Calu3 (cell line): ENCODE data around the gene PKD2L2. TPM values are rescaled to one million over a fixed set of nuclear protein-coding genes. Genes with fewer than 3 reads are reported as not detected.
"Not testable (repeated sequence)": the region's sequence is repeated elsewhere in the genome, so short reads cannot be mapped to it uniquely, and the experiment has no call there.

Source experiments
- BruUV-seq: library from RNA; stranded (reverse); fragments of 400-500 nt; replicated peaks from 2 replicates; lab custom pipeline; 2021; lab: Mats Ljungman, UMichigan
- CTCF ChIA-PET: fragments of 300-600 bp; sonication (Branson Sonifier 250); formaldehyde crosslinking; loops from one replicate; lab custom pipeline; 2022; ENCODE audit warnings: antibody characterized with exemption; lab: Charles Lee
- DNase-seq: peaks from one replicate; pipeline ENCODE4 v3.0.0; 2022
- H3K27ac Mint-ChIP-seq: one replicate; pipeline ENCODE4 v1.8.0; 2022; ENCODE audit warnings: mixed read lengths; ENCODE audit not compliant: unreplicated experiment
- H3K27me3 Mint-ChIP-seq: one replicate; pipeline ENCODE4 v1.8.0; 2022; ENCODE audit warnings: mixed read lengths; ENCODE audit not compliant: unreplicated experiment
- H3K36me3 Mint-ChIP-seq: one replicate; pipeline ENCODE4 v1.8.0; 2022; ENCODE audit warnings: mild to moderate bottlenecking, moderate library complexity, mixed read lengths; ENCODE audit not compliant: insufficient read depth, unreplicated experiment
- H3K4me1 Mint-ChIP-seq: one replicate; pipeline ENCODE4 v1.8.0; 2022; ENCODE audit warnings: mild to moderate bottlenecking, low read depth, mixed read lengths; ENCODE audit not compliant: unreplicated experiment
- H3K4me3 Mint-ChIP-seq: one replicate; pipeline ENCODE4 v1.8.0; 2022; ENCODE audit warnings: mild to moderate bottlenecking, low read depth, moderate library complexity, mixed read lengths; ENCODE audit not compliant: unreplicated experiment
- H3K9me3 Mint-ChIP-seq: one replicate; pipeline ENCODE4 v1.8.0; 2022; ENCODE audit warnings: low read depth, mixed read lengths; ENCODE audit not compliant: unreplicated experiment
- intact Hi-C: fragments of 100-400 bp; cut with micrococcal nuclease; formaldehyde crosslinking; loops from one replicate; pipeline ENCODE4 v1.10.0; 2022; ENCODE audit not compliant: unreplicated experiment
- total RNA-seq: library from RNA; stranded (reverse); gene quantifications from 2 replicates; pipeline ENCODE4 v1.2.3, GENCODE V29; 2022
- TF ChIP-seq, protein P1 (sequence below): fragments of 200-600 bp; IDR thresholded peaks from one replicate; pipeline ENCODE4 v1.8.0; 2022; ENCODE audit warnings: antibody characterized with exemption; ENCODE audit not compliant: unreplicated experiment

Gene PKD2L2
- total RNA-seq, 1 experiment from 2014 or later: not detected

DNA sequence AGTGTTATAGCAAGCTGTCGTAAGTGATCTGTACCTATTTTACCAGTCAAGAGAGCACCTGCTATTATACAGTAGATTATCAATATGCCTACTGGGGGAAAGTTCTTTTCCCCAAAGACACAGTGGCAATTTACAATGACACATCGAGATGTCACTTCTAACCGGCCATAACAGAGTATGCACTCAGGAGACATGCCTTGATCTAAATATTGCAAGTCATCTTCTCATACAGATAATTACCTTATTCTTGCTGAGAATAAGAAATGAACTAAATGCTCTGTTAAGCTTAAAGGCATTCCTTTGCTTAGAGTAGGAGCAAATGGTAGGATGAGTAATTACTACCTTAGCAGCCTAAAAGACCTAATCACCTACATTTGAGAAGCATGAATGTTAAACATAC is 71.6 kb downstream of the PKD2L2 start:
- H3K27me3 Mint-ChIP-seq: no peaks in the 10 kb centered on the region
- no peak overlapping the region for H3K27ac Mint-ChIP-seq
- TF ChIP-seq, protein P1, sequence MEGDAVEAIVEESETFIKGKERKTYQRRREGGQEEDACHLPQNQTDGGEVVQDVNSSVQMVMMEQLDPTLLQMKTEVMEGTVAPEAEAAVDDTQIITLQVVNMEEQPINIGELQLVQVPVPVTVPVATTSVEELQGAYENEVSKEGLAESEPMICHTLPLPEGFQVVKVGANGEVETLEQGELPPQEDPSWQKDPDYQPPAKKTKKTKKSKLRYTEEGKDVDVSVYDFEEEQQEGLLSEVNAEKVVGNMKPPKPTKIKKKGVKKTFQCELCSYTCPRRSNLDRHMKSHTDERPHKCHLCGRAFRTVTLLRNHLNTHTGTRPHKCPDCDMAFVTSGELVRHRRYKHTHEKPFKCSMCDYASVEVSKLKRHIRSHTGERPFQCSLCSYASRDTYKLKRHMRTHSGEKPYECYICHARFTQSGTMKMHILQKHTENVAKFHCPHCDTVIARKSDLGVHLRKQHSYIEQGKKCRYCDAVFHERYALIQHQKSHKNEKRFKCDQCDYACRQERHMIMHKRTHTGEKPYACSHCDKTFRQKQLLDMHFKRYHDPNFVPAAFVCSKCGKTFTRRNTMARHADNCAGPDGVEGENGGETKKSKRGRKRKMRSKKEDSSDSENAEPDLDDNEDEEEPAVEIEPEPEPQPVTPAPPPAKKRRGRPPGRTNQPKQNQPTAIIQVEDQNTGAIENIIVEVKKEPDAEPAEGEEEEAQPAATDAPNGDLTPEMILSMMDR: no peak
- intact Hi-C loops: no loop called here
- H3K36me3 Mint-ChIP-seq: peaks cover 11% of the 10 kb centered on the region
- H3K9me3 Mint-ChIP-seq: no peaks in the 10 kb centered on the region
- no peak overlapping the region for H3K4me3 Mint-ChIP-seq
- no peak for DNase-seq
- CTCF ChIA-PET: no interaction called here
- BruUV-seq: no TSS peak
- no peaks in the 10 kb centered on the region for H3K4me1 Mint-ChIP-seq

DNA sequence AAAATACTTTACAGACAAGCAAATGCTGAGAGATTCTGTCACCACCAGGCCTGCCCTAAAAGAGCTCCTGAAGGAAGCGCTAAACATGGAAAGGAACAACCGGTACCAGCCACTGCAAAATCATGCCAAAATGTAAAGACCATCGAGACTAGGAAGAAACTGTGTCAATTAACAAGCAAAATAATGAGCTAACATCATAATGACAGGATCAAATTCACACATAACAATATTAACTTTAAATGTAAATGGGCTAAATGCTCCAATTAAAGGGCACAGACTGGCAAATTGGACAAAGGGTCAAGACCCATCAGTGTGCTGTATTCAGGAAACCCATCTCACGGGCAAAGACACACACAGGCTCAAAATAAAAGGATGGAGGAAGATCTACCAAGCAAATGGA is 81.1 kb downstream of the PKD2L2 start:
- intact Hi-C loops, BruUV-seq: not testable (repeated sequence)

DNA sequence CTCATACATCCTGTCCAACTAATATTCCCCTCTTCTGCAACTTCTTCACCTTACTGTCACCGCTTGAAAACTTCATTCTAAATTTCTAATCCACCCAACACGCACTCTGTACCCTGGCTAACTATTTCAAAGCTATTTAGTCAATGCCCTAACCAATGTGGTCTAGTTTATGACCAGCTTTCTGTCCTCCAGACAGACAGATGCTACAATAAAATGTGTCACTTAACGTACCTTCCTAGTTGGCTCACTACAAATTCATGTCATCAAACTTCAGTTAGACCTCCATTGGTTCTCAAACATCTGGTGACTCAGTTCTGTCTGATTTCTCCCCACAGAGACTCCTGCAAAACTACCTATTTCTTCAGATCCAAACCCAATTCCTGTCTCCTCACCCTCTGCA is 86.0 kb downstream of the PKD2L2 start:
- BruUV-seq: no TSS peak
- Mint-ChIP-seq H3K27me3 (no peaks in the 10 kb centered on the region), H3K4me1 (peaks cover 11% of the 10 kb centered on the region), H3K27ac (no peak overlapping the region), H3K36me3 (peaks cover 31% of the 10 kb centered on the region), H3K9me3 (peaks cover 5% of the 10 kb centered on the region), H3K4me3 (no peak overlapping the region)
- CTCF ChIA-PET: no interaction called here
- TF ChIP-seq, protein P1: no peak
- intact Hi-C loops: no loop called here
- no peak for DNase-seq

More for the DNA sequence above, 81.1 kb downstream of the PKD2L2 start:
- H3K27ac Mint-ChIP-seq, DNase-seq, H3K27me3 Mint-ChIP-seq, H3K9me3 Mint-ChIP-seq, H3K4me3 Mint-ChIP-seq, H3K4me1 Mint-ChIP-seq, CTCF ChIA-PET: not testable (repeated sequence)
- H3K36me3 Mint-ChIP-seq: peaks cover 12% of the 10 kb centered on the region

DNA sequence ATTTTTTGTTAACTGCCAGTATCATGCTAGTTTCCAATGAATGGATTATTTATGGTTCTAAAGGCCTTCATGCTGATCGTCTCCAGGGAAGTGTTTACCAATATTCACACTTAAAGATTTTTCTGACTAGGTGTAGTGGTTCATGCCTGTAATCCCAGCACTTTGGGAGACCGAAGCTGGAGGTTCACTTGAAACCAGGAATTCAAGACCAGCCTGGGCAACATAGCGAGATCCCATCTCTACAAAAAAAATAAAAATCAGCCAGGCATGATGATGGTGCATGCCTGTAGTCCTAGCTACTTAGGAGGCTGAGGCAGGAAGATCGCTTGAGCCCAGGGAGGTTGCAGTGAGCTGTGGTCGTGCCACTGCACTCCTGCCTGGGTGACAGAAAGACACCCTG is 100.2 kb downstream of the PKD2L2 start:
- Mint-ChIP-seq H3K27me3 (no peaks in the 10 kb centered on the region), H3K4me3 (no peak overlapping the region), H3K27ac (no peak overlapping the region), H3K4me1 (peaks cover under 1% of the 10 kb centered on the region), H3K9me3 (no peaks in the 10 kb centered on the region), H3K36me3 (no peaks in the 10 kb centered on the region)
- no TSS peak for BruUV-seq
- CTCF ChIA-PET: no interaction called here
- TF ChIP-seq, protein P1: no peak
- intact Hi-C loops: no loop called here
- DNase-seq: no peak

Other genes with a start within 250 kb of the PKD2L2 start
- gene KLHL3, start 153.4 kb upstream of the PKD2L2 start, total RNA-seq: 16.9 and 18.2 TPM in 2 replicates
- gene HNRNPA0, start 135.1 kb upstream of the PKD2L2 start, total RNA-seq: 40.5 and 42.3 TPM in 2 replicates
- not detected in 2 replicates for gene MYOT, start 21.6 kb upstream of the PKD2L2 start, total RNA-seq
- 34.9 and 42.5 TPM in 2 replicates for gene FAM13B, start 143.6 kb downstream of the PKD2L2 start, total RNA-seq
- gene WNT8A, start 194.6 kb downstream of the PKD2L2 start, total RNA-seq: not detected in 2 replicates
- 3.9 and 4.0 TPM in 2 replicates for gene NME5, start 250.0 kb downstream of the PKD2L2 start, total RNA-seq